ENCODE data around the gene POLE4. TPM values are rescaled to one million over a fixed set of nuclear protein-coding genes. Genes with fewer than 3 reads are reported as not detected.
A peak's percentile ranks its signal among the peaks of the same experiment; 100 is the strongest.

Gene POLE4
- total RNA-seq, result 41.7 TPM

GRCh38 chr2:74958274-74959105 is at the start of gene POLE4:
Gene POLE4 (plus strand): TSS chr2:74958643. CDS start chr2:74958680, 37 bp downstream.
- peak; percentile 95 for DNase-seq (ENCODE audit: low spot score)

GRCh38 chr2:74908748-74909444 is 49.5 kb upstream of the POLE4 start:
- DNase-seq (ENCODE audit: low spot score), result no peak

GRCh38 chr2:74910245-74910644 is 48.2 kb upstream of the POLE4 start:
- DNase-seq (ENCODE audit: low spot score), result no peak

GRCh38 chr2:74911061-74911460 is 47.4 kb upstream of the POLE4 start:
- DNase-seq (ENCODE audit: low spot score), result no peak

GRCh38 chr2:74915743-74916142 is 42.7 kb upstream of the POLE4 start:
- DNase-seq (ENCODE audit: low spot score), result no peak

- no peak for DNase-seq (ENCODE audit: low spot score)
Observed at GRCh38 chr2:74916394-74916793, 42.0 kb upstream of the POLE4 start.

- DNase-seq (ENCODE audit: low spot score), result no peak
Observed at GRCh38 chr2:74917702-74918619, 40.5 kb upstream of the POLE4 start.

GRCh38 chr2:74919827-74920226 is 38.6 kb upstream of the POLE4 start:
- DNase-seq (ENCODE audit: low spot score), result peak; percentile 51

GRCh38 chr2:74921236-74921736 is 37.2 kb upstream of the POLE4 start:
- no peak for DNase-seq (ENCODE audit: low spot score)

GRCh38 chr2:74922592-74923227 is 35.7 kb upstream of the POLE4 start:
- DNase-seq (ENCODE audit: low spot score), result no peak

GRCh38 chr2:74924463-74925265 is 33.8 kb upstream of the POLE4 start:
- DNase-seq (ENCODE audit: low spot score), result no peak

GRCh38 chr2:74925361-74925786 is 33.1 kb upstream of the POLE4 start:
- DNase-seq (ENCODE audit: low spot score), result no peak

GRCh38 chr2:74927621-74928020 is 30.8 kb upstream of the POLE4 start:
- no peak for DNase-seq (ENCODE audit: low spot score)

GRCh38 chr2:74930811-74931486 is 27.5 kb upstream of the POLE4 start:
- no peak for DNase-seq (ENCODE audit: low spot score)

- no peak for DNase-seq (ENCODE audit: low spot score)
Observed at GRCh38 chr2:74931940-74932339, 26.5 kb upstream of the POLE4 start.

GRCh38 chr2:74935975-74936391 is 22.5 kb upstream of the POLE4 start:
- DNase-seq (ENCODE audit: low spot score), result no peak

GRCh38 chr2:74937221-74937880 is 21.1 kb upstream of the POLE4 start:
- DNase-seq (ENCODE audit: low spot score), result no peak

GRCh38 chr2:74938264-74938663 is 20.2 kb upstream of the POLE4 start:
- DNase-seq (ENCODE audit: low spot score), result no peak

Data from ureter (tissue), 1 donor.